ENCODE results near the gene RER1.

RER1 gene

GRCh38 chr1:2392686-2393085 is 1.0 kb downstream of the RER1 start:
- no peaks in the 10 kb centered on the region for H3K9me2 ChIP-seq (replicated peaks; ENCODE audit: insufficient read depth, low read length)
- peak overlapping the region; percentile 70 for H3K4me3 ChIP-seq (ENCODE audit: insufficient read depth, low read length, poor library complexity, severe bottlenecking)
- H3K4me2 ChIP-seq (ENCODE audit: low read depth, low read length, poor library complexity, severe bottlenecking) = peak overlapping the region; percentile 77
- TF ChIP-seq CTCF (IDR thresholded peaks at IDR 0.05; ENCODE audit: insufficient read depth, low read length, poor library complexity, severe bottlenecking) (no peak), EZH2phosphoT487 (conservative IDR thresholded peaks at IDR 0.05; ENCODE audit: low read length) (no peak)
- H3K27ac ChIP-seq (ENCODE audit: low read depth, low read length) = no peak overlapping the region
- H2AFZ ChIP-seq (ENCODE audit: low read depth, low read length, severe bottlenecking) = no peak overlapping the region
- H3K9ac ChIP-seq (ENCODE audit: low read length) = peak overlapping the region; percentile 77
- no peaks in the 10 kb centered on the region for H3K27me3 ChIP-seq (ENCODE audit: low read length)
- H3K79me2 ChIP-seq (ENCODE audit: insufficient read depth, low read length) = peaks cover 30% of the 10 kb centered on the region
- H3K36me3 ChIP-seq (ENCODE audit: low read length) = no peaks in the 10 kb centered on the region
- H3F3A ChIP-seq (ENCODE audit: insufficient read depth) = peaks cover 15% of the 10 kb centered on the region
- no peaks in the 10 kb centered on the region for H4K20me1 ChIP-seq (ENCODE audit: low read depth, low read length)
- no peaks in the 10 kb centered on the region for H3K9me3 ChIP-seq (ENCODE audit: insufficient read depth, low read length)

GRCh38 chr1:2393471-2393877 is 1.8 kb downstream of the RER1 start:
- H3F3A ChIP-seq (ENCODE audit: insufficient read depth) = peaks cover 9% of the 10 kb centered on the region
- H3K9me2 ChIP-seq (replicated peaks; ENCODE audit: insufficient read depth, low read length) = no peaks in the 10 kb centered on the region
- no peak overlapping the region for H3K9ac ChIP-seq (ENCODE audit: low read length)
- no peaks in the 10 kb centered on the region for H3K36me3 ChIP-seq (ENCODE audit: low read length)
- no peaks in the 10 kb centered on the region for H4K20me1 ChIP-seq (ENCODE audit: low read depth, low read length)
- no peak overlapping the region for H3K27ac ChIP-seq (ENCODE audit: low read depth, low read length)
- TF ChIP-seq CTCF (IDR thresholded peaks at IDR 0.05; ENCODE audit: insufficient read depth, low read length, poor library complexity, severe bottlenecking) = no peak
- no peak for TF ChIP-seq EZH2phosphoT487 (conservative IDR thresholded peaks at IDR 0.05; ENCODE audit: low read length)
- H3K79me2 ChIP-seq (ENCODE audit: insufficient read depth, low read length) = peaks cover 30% of the 10 kb centered on the region
- H3K9me3 ChIP-seq (ENCODE audit: insufficient read depth, low read length) = no peaks in the 10 kb centered on the region
- no peak overlapping the region for H3K4me3 ChIP-seq (ENCODE audit: insufficient read depth, low read length, poor library complexity, severe bottlenecking)
- no peak overlapping the region for H2AFZ ChIP-seq (ENCODE audit: low read depth, low read length, severe bottlenecking)
- no peaks in the 10 kb centered on the region for H3K27me3 ChIP-seq (ENCODE audit: low read length)
- H3K4me2 ChIP-seq (ENCODE audit: low read depth, low read length, poor library complexity, severe bottlenecking) = no peak overlapping the region

- Histone ChIP-seq H3K27ac (ENCODE audit: low read depth, low read length) (no peak overlapping the region), H3K27me3 (ENCODE audit: low read length) (no peaks in the 10 kb centered on the region), H2AFZ (ENCODE audit: low read depth, low read length, severe bottlenecking) (no peak overlapping the region), H4K20me1 (ENCODE audit: low read depth, low read length) (no peaks in the 10 kb centered on the region), H3K9me2 (replicated peaks; ENCODE audit: insufficient read depth, low read length) (no peaks in the 10 kb centered on the region), H3K36me3 (ENCODE audit: low read length) (no peaks in the 10 kb centered on the region), H3K79me2 (ENCODE audit: insufficient read depth, low read length) (peaks cover 30% of the 10 kb centered on the region), H3K4me2 (ENCODE audit: low read depth, low read length, poor library complexity, severe bottlenecking) (no peak overlapping the region), H3K9ac (ENCODE audit: low read length) (no peak overlapping the region), H3K9me3 (ENCODE audit: insufficient read depth, low read length) (no peaks in the 10 kb centered on the region), H3F3A (ENCODE audit: insufficient read depth) (peaks cover 5% of the 10 kb centered on the region; the same call in 1 of the 2 replicates), H3K4me3 (ENCODE audit: insufficient read depth, low read length, poor library complexity, severe bottlenecking) (no peak overlapping the region)
- TF ChIP-seq EZH2phosphoT487 (conservative IDR thresholded peaks at IDR 0.05; ENCODE audit: low read length) (no peak), CTCF (IDR thresholded peaks at IDR 0.05; ENCODE audit: insufficient read depth, low read length, poor library complexity, severe bottlenecking) (no peak)
Measured at GRCh38 chr1:2394220-2394619, 2.6 kb downstream of the RER1 start.

Data from SU-DHL-6 (cell line).